ENCODE data around the gene CYP20A1. TPM values are rescaled to one million over a fixed set of nuclear protein-coding genes. Genes with fewer than 3 reads are reported as not detected.
A peak's percentile ranks its signal among the peaks of the same experiment; 100 is the strongest.
"Not testable (repeated sequence)": the region's sequence is repeated elsewhere in the genome, so short reads cannot be mapped to it uniquely, and the experiment has no call there.

Gene CYP20A1
- total and polyA plus RNA-seq, 3 donors from 2014 or later, result 16.9 to 40.8 (median 38.7) TPM

DNA sequence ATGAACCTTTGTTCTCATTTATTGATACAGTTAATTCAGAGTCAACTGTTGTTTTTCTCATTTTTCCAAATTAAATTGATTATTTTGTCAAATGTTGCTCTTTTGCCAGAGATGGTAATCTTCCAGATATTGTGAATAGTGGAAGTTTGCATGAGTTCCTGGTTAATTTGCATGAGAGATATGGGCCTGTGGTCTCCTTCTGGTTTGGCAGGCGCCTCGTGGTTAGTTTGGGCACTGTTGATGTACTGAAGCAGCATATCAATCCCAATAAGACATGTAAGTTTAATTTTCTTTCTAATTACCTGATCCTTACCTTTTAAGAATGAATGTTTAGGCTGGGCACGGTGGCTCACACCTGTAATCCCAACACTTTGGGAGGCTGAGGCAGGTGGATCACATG, 7.8 kb downstream of the CYP20A1 start:
- WGBS, 2 donors, result 92 to 93% methylated on average over 3 of the region's 3 CpGs
- peaks cover 11% of the 10 kb centered on the region for H3K4me1 ChIP-seq
- H3K9me3 ChIP-seq, result no peaks in the 10 kb centered on the region
- DNase-seq, result no peak
- H3K4me3 ChIP-seq, result no peak overlapping the region
- no peaks in the 10 kb centered on the region for H3K27me3 ChIP-seq
- intact Hi-C loops (cut with DNase I; ENCODE audit: low total_unique reads), result no loop called here
- H3K27ac ChIP-seq, result no peak overlapping the region
- no peak for TF ChIP-seq POLR2A (IDR thresholded peaks at IDR 0.05)
- TF ChIP-seq, protein P1, sequence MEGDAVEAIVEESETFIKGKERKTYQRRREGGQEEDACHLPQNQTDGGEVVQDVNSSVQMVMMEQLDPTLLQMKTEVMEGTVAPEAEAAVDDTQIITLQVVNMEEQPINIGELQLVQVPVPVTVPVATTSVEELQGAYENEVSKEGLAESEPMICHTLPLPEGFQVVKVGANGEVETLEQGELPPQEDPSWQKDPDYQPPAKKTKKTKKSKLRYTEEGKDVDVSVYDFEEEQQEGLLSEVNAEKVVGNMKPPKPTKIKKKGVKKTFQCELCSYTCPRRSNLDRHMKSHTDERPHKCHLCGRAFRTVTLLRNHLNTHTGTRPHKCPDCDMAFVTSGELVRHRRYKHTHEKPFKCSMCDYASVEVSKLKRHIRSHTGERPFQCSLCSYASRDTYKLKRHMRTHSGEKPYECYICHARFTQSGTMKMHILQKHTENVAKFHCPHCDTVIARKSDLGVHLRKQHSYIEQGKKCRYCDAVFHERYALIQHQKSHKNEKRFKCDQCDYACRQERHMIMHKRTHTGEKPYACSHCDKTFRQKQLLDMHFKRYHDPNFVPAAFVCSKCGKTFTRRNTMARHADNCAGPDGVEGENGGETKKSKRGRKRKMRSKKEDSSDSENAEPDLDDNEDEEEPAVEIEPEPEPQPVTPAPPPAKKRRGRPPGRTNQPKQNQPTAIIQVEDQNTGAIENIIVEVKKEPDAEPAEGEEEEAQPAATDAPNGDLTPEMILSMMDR (IDR thresholded peaks at IDR 0.05), result no peak
- H3K36me3 ChIP-seq (ENCODE audit: low read depth, missing control alignments), result no peaks in the 10 kb centered on the region

DNA sequence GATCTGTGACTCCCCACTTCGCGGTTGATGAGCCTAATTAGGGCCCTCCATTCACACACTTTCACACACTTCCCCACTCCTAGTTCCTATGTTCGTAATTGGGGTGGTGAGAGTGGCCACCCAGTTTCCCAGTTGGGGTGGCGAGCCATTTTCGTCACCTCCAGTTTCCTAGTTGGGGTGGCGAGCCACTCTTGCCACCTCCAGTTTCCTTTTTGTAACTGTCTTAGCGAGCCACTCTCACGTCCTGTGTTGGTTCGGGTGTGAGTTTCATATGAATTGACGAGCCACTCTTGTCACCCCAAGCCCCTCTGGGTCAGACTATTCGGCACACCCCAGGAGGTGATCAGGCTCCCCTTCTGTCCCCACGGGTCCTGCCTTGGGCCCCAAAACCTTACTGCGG, 14.0 kb downstream of the CYP20A1 start:
- H3K36me3 ChIP-seq (ENCODE audit: low read depth, missing control alignments), result no peaks in the 10 kb centered on the region
- WGBS, 2 donors, result 92 to 94% methylated on average over 13 of the region's 13 CpGs

DNA sequence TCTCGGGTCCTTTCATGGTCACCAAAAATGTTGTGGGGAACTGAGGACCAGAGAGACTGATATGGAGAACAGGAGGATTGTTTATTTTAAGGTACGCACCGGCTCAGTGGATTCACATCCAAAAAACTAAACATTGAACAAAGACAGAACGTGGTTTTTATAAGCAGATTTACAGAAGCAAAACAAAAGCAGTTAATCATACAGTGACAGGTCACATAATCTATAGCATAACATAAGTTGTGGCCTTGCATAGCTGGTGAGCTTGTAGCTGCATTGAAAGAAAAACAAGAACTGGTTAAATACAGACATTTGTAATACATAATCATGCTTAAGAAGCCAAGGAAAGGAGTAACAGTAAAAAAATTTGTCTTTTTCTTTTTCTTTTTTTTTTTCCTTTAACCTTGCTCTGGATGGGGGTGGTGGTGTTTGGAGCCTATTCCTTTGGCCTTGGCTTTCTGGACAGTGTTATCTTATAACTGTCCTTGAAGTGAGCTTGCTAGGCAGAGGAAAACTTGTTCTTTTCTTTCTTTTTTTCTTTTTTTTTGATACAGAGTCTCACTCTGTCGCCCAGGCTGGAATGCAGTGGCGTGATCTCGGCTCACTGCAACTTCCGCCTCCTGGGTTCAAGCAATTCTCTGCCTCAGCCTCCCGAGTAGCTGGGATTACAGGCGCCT, 14.7 kb downstream of the CYP20A1 start:
- intact Hi-C loops (cut with DNase I; ENCODE audit: low total_unique reads); H3K36me3 ChIP-seq (ENCODE audit: low read depth, missing control alignments); H3K4me3 ChIP-seq; H3K9me3 ChIP-seq; H3K27me3 ChIP-seq: not testable (repeated sequence)
- 29 to 52% methylated on average over 10 of the region's 10 CpGs for WGBS, 2 donors
- Histone ChIP-seq H3K4me1 (peaks cover 54% of the 10 kb centered on the region), H3K27ac (peak overlapping the region; percentile 80 to 89)
- peak; percentile 70 for DNase-seq

More for the DNA sequence above, 14.0 kb downstream of the CYP20A1 start:
- Histone ChIP-seq H3K4me1 (peaks cover 49% of the 10 kb centered on the region), H3K4me3 (no peak overlapping the region), H3K27me3 (no peaks in the 10 kb centered on the region), H3K9me3 (no peaks in the 10 kb centered on the region), H3K27ac (peak overlapping the region; percentile 80 to 89)
- intact Hi-C loops (cut with DNase I; ENCODE audit: low total_unique reads), result no loop called here
- TF ChIP-seq, protein P1 (IDR thresholded peaks at IDR 0.05), result no peak
- no peak for TF ChIP-seq POLR2A (IDR thresholded peaks at IDR 0.05)
- DNase-seq, result no peak

DNA sequence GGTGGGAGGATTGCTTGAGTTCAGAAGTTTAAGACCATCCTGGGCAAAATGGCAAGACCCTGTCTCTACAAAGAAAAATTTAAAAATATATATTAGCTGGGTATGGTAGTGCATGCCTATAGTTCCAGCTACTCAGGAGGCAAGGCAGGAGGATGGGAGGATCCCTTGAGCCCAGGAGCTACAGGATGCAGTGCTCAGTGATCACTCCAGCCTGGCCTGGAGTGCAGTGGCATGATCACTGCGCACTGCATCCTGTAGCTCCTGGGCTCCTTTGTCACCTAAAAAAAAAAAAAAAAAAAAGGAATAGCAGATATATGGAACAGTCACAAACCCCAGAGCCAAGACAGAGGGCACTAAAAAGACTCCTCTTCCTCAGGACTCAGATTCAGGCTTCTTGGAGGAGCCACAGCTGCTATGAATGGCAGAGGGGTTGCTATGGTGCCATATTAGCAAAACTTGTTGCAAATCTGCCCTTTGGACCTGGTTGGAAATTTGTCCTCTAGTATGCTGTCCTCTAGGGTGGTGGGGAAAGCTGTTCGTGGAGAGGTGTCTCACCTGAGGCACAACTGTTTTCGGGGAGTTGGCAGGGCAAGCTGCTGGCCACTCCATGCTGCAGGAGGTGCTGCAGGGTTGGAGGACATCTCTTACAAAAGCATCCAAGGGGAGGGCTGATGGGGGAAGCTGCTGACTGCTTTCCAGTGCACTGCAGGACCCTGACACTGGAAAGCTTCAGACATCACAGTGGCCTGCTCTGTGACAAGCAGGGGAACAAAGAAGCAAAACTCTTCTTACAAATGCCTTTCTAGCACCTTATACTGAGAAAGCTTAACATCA, 22.7 kb downstream of the CYP20A1 start:
- intact Hi-C loops (cut with DNase I; ENCODE audit: low total_unique reads), result no loop called here
- DNase-seq, result no peak
- WGBS, 2 donors, result 88 to 100% methylated on average over 2 to 3 of the region's 3 CpGs
- no peaks in the 10 kb centered on the region for H3K36me3 ChIP-seq (ENCODE audit: low read depth, missing control alignments)
- no peak overlapping the region for H3K27ac ChIP-seq
- no peaks in the 10 kb centered on the region for H3K27me3 ChIP-seq
- no peak for TF ChIP-seq POLR2A (IDR thresholded peaks at IDR 0.05)
- TF ChIP-seq, protein P1 (IDR thresholded peaks at IDR 0.05), result no peak
- no peaks in the 10 kb centered on the region for H3K9me3 ChIP-seq
- H3K4me3 ChIP-seq, result no peak overlapping the region
- H3K4me1 ChIP-seq, result peaks cover 23% of the 10 kb centered on the region

DNA sequence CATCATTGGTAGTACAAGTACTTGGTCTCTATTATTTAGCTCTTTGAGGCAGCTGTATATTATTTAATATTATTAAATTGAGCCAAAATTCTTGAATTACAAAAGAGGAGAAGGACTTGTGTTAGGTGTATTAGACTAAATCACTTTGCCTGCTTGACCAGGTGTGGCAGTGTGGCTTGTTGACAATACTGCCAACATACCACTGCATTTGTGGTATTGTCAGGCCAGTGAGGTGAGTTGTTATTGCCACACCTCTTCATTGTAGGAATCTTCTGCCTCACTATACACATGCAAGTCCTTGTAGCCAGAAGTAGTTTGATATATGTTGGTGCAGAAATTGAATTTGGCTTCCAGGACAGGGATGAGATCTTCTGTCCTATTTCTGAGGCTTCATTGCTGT, 40.5 kb downstream of the CYP20A1 start:
- DNase-seq, result no peak
- Histone ChIP-seq H3K27ac (no peak overlapping the region), H3K4me1 (no peaks in the 10 kb centered on the region), H3K4me3 (no peak overlapping the region), H3K27me3 (no peaks in the 10 kb centered on the region), H3K9me3 (no peaks in the 10 kb centered on the region), H3K36me3 (ENCODE audit: low read depth, missing control alignments) (peaks cover 1% of the 10 kb centered on the region)
- intact Hi-C loops (cut with DNase I; ENCODE audit: low total_unique reads), result no loop called here
- TF ChIP-seq, protein P1 (IDR thresholded peaks at IDR 0.05), result no peak
- no peak for TF ChIP-seq POLR2A (IDR thresholded peaks at IDR 0.05)

Data from testis (tissue), 3 donors.